Keratinocyte (primary cell): Measurements from ENCODE around the gene NKD1. TPM values are rescaled to one million over a fixed set of nuclear protein-coding genes. Genes with fewer than 3 reads are reported as not detected.

ENCODE experiments used
- DNase-seq: peaks from one replicate; pipeline ENCODE4 v3.0.0-alpha.2; 2011; ENCODE audit warnings: low read depth, missing footprints, low spot score
- FAIRE-seq: peaks from 2 replicates; lab custom pipeline; 2011; peaks lifted over from hg19 to GRCh38; lab: Jason Lieb, UNC
- H2AFZ ChIP-seq: 2 replicates; pipeline ENCODE4 v1.6.0; 2012; ENCODE audit warnings: low read length, control low read depth, inconsistent platforms; ENCODE audit not compliant: control insufficient read depth
- H3K27ac ChIP-seq: 2 replicates; pipeline ENCODE4 v1.5.1; 2011; ENCODE audit warnings: low read length; ENCODE audit not compliant: control insufficient read depth, insufficient read depth
- H3K27me3 ChIP-seq: 3 replicates; pipeline ENCODE4 v1.6.0; 2011; ENCODE audit warnings: low read length; ENCODE audit not compliant: control insufficient read depth, insufficient read depth; ENCODE audit errors: extremely low read depth
- H3K36me3 ChIP-seq, 2 experiments: 2 replicates in 1 of 2; 3 replicates in 1 of 2; pipeline ENCODE4 v1.5.1; 2011; ENCODE audit warnings: low read length in 2 of 2, mild to moderate bottlenecking in 1 of 2; ENCODE audit not compliant: control insufficient read depth in 2 of 2, insufficient read depth in 2 of 2; ENCODE audit errors: extremely low read depth in 1 of 2
- H3K4me1 ChIP-seq: 3 replicates; pipeline ENCODE4 v1.5.1; 2011; ENCODE audit warnings: low read length; ENCODE audit not compliant: control insufficient read depth, insufficient read depth; ENCODE audit errors: extremely low read depth
- H3K4me2 ChIP-seq: 3 replicates; pipeline ENCODE4 v1.6.0; 2011; ENCODE audit warnings: low read depth, low read length; ENCODE audit not compliant: control insufficient read depth, insufficient read depth; ENCODE audit errors: extremely low read depth
- H3K4me3 ChIP-seq, 3 experiments: fragments of 200-600 bp in 1 of 3; sonication (generic) in 1 of 3; 2 replicates in 2 of 3; 3 replicates in 1 of 3; pipeline ENCODE4 v1.5.1; 2011 to 2016; ENCODE audit warnings: low read length in 3 of 3, mild to moderate bottlenecking in 3 of 3, control low read depth in 2 of 3, inconsistent platforms in 1 of 3, low read depth in 1 of 3, mixed read lengths in 1 of 3, mixed run types in 1 of 3, moderate library complexity in 1 of 3; ENCODE audit not compliant: control insufficient read depth in 2 of 3, insufficient read depth in 2 of 3; ENCODE audit errors: extremely low read depth in 1 of 3
- H3K79me2 ChIP-seq: 2 replicates; pipeline ENCODE4 v1.6.0; 2012; ENCODE audit warnings: low read length; ENCODE audit not compliant: control insufficient read depth, insufficient read depth
- H3K9ac ChIP-seq: 3 replicates; pipeline ENCODE4 v1.6.0; 2011; ENCODE audit warnings: low read length; ENCODE audit not compliant: control insufficient read depth, insufficient read depth; ENCODE audit errors: extremely low read depth
- H3K9me1 ChIP-seq: 3 replicates; pipeline ENCODE4 v1.6.0; 2011; ENCODE audit warnings: low read length; ENCODE audit not compliant: control insufficient read depth, insufficient read depth; ENCODE audit errors: extremely low read depth
- H3K9me3 ChIP-seq: 2 replicates; pipeline ENCODE4 v1.5.1; 2012; ENCODE audit warnings: low read depth, low read length; ENCODE audit not compliant: control insufficient read depth
- H4K20me1 ChIP-seq: 3 replicates; pipeline ENCODE4 v1.6.0; 2011; ENCODE audit warnings: low read length; ENCODE audit not compliant: control insufficient read depth, insufficient read depth; ENCODE audit errors: extremely low read depth
- CTCF ChIP-seq, 3 experiments: IDR thresholded peaks in 1 of 3; conservative IDR thresholded peaks in 1 of 3; optimal IDR thresholded peaks in 1 of 3; 2 replicates in 2 of 3; 3 replicates in 1 of 3; pipeline versions ENCODE3 to v1.5.1; 2011; ENCODE audit warnings: low read length in 3 of 3, mild to moderate bottlenecking in 3 of 3, moderate library complexity in 2 of 3, control low read depth in 1 of 3, inconsistent platforms in 1 of 3; ENCODE audit not compliant: insufficient read depth in 2 of 3; ENCODE audit errors: extremely low read depth in 1 of 3
- EZH2 ChIP-seq: IDR thresholded peaks from one replicate; pipeline ENCODE4 v1.6.1; 2012; ENCODE audit warnings: inconsistent platforms, mild to moderate bottlenecking, low read length, moderate library complexity
- dilution Hi-C: fragments of 300-500 bp; cut with MboI; formaldehyde crosslinking; loops from one replicate; pipeline ENCODE4 v1.7.0; 2020; ENCODE audit warnings: low sequenced_read_pairs; ENCODE audit not compliant: extremely low pct_ligation_motif_present
- polyA plus RNA-seq, 5 experiments: library from polyadenylated mRNA; depleted of rRNA in 3 of 5; stranded (reverse) in 3 of 5; stranded (forward) in 1 of 5; unstranded in 1 of 5; fragments of >200 nt; gene quantifications; 1 replicate in 1 of 5; 2 replicates in 3 of 5; 3 replicates in 1 of 5; pipeline versions ENCODE4 v1.2.1 to v1.2.3, GENCODE V29; 2011 to 2012; ENCODE audit warnings: missing spikeins in 2 of 5, low read depth in 1 of 5, low replicate concordance in 1 of 5

Gene NKD1
- polyA plus RNA-seq, 1 donor (not counting 4 experiments of a cell fraction or from before 2014, with no cell fraction given): 0.62 TPM

GRCh38 chr16:50684823-50685461 is 136.7 kb downstream of the NKD1 start:
- TF ChIP-seq EZH2: no peak
- no peak for TF ChIP-seq CTCF (optimal IDR thresholded peaks at IDR 0.05 in 1 of 3, IDR thresholded peaks at IDR 0.05 in 1 of 3, conservative IDR thresholded peaks at IDR 0.05 in 1 of 3; ENCODE audit: extremely low read depth in 1 of 3, insufficient read depth in 2 of 3, low read length in 3 of 3)
- no peaks in the 10 kb centered on the region for H3K4me1 ChIP-seq
- no peak overlapping the region for H3K27ac ChIP-seq
- no peaks in the 10 kb centered on the region for H4K20me1 ChIP-seq
- H3K9me1 ChIP-seq: no peaks in the 10 kb centered on the region
- H3K9ac ChIP-seq: no peak overlapping the region
- no peak overlapping the region for H3K4me2 ChIP-seq
- DNase-seq: no peak
- H3K36me3 ChIP-seq: no peaks in the 10 kb centered on the region
- dilution Hi-C loops: no loop called here
- FAIRE-seq: no peak
- H2AFZ ChIP-seq: no peak overlapping the region
- no peaks in the 10 kb centered on the region for H3K9me3 ChIP-seq
- no peak overlapping the region for H3K4me3 ChIP-seq
- no peaks in the 10 kb centered on the region for H3K79me2 ChIP-seq
- no peaks in the 10 kb centered on the region for H3K27me3 ChIP-seq

- dilution Hi-C loops: no loop called here
- no peak overlapping the region for H3K9ac ChIP-seq
- H2AFZ ChIP-seq: no peak overlapping the region
- H3K27ac ChIP-seq: no peak overlapping the region
- H3K4me1 ChIP-seq: no peaks in the 10 kb centered on the region
- no peaks in the 10 kb centered on the region for H3K9me3 ChIP-seq
- H3K36me3 ChIP-seq: no peaks in the 10 kb centered on the region
- H3K4me2 ChIP-seq: no peak overlapping the region
- no peaks in the 10 kb centered on the region for H3K79me2 ChIP-seq
- TF ChIP-seq CTCF (optimal IDR thresholded peaks at IDR 0.05 in 1 of 3, IDR thresholded peaks at IDR 0.05 in 1 of 3, conservative IDR thresholded peaks at IDR 0.05 in 1 of 3; ENCODE audit: extremely low read depth in 1 of 3, insufficient read depth in 2 of 3, low read length in 3 of 3): no peak
- no peak for TF ChIP-seq EZH2
- H3K4me3 ChIP-seq: no peak overlapping the region
- no peaks in the 10 kb centered on the region for H3K27me3 ChIP-seq
- no peaks in the 10 kb centered on the region for H4K20me1 ChIP-seq
- DNase-seq (no peak), FAIRE-seq (no peak)
- H3K9me1 ChIP-seq: no peaks in the 10 kb centered on the region
Measured at GRCh38 chr16:50685462-50686063, 137.4 kb downstream of the NKD1 start.
